ENCODE results near the gene CDK14.

The CDK14 gene

DNA sequence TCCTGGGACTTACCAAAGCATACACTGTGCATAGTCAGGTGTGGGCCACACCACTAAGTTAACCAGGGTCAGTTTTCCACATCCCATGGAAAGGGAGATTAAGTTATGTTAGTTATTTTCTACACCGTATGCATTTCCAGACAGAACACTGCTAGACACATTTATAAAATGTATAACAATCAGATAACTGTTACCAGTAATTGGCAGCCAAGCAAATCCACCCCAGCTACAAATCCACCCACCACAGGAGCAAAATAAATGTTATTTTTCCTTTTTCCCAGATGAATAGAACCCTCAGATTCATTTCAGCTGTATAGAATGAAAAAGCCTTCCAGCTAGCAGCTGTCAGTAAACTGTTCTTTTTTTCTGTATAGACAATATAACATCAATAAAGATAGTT lies 411.2 kb downstream of the CDK14 start:
- no peak for DNase-seq (ENCODE audit: low spot score)

GRCh38 chr7:91013078-91013477 lies 417.0 kb downstream of the CDK14 start:
- DNase-seq (ENCODE audit: low spot score), result no peak

GRCh38 chr7:91019686-91020385 lies 423.7 kb downstream of the CDK14 start:
- DNase-seq (ENCODE audit: low spot score), result no peak

GRCh38 chr7:91020636-91021385 lies 424.7 kb downstream of the CDK14 start:
- DNase-seq (ENCODE audit: low spot score), result no peak

- DNase-seq (ENCODE audit: low spot score), result no peak
Observed at GRCh38 chr7:91021956-91022355, 425.8 kb downstream of the CDK14 start.

- no peak for DNase-seq (ENCODE audit: low spot score)
Observed at GRCh38 chr7:91025906-91026390, 429.8 kb downstream of the CDK14 start.

- no peak for DNase-seq (ENCODE audit: low spot score)
Observed at GRCh38 chr7:91029688-91030087, 433.6 kb downstream of the CDK14 start.

GRCh38 chr7:91030680-91031380 lies 434.7 kb downstream of the CDK14 start:
- no peak for DNase-seq (ENCODE audit: low spot score)

- no peak for DNase-seq (ENCODE audit: low spot score)
Observed at GRCh38 chr7:91031757-91032156, 435.6 kb downstream of the CDK14 start.

GRCh38 chr7:91033574-91033973 lies 437.5 kb downstream of the CDK14 start:
- DNase-seq (ENCODE audit: low spot score), result no peak

DNA sequence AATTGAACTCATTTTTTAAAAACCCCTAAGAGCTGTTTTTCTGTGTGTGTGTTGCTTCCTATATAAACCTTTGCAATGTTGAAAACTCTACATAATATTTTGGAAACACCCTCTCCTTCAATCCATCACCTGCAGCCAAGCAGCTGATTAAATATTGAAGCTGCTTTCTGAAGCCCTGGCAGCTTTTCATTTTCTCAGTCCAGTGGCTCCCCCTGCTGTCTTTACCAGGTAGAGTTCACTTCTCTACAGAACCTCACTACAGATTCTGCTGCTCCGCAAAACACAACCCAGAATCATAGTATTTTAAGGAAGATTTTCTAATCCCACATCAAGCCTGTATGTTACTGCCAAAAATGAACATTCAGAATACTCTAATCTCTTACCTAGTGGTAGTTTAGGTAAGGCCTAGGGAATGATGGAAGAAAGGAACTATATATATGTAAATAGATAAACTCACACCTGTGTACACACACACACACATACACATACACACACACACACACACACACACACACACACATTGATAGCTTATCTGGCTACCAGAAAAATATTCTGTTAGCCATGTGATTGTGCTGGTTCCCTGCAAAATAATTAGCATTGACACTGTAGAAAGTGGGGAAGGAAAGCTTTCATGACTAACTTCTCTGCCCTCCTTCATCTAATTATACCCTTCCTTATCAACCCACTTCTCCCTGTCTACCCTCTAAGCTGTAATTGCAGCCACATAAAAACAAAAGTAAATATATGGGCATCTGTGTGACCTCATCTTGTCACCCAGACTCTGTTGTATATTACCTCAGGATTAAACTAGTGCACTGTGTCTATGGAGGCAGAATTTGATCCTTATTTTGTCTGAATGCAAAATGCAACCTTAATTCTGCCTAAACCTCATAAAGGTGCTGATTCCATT lies 438.6 kb downstream of the CDK14 start:
- no peak for DNase-seq (ENCODE audit: low spot score)

- DNase-seq (ENCODE audit: low spot score), result no peak
Observed at GRCh38 chr7:91039033-91039432, 442.9 kb downstream of the CDK14 start.

GRCh38 chr7:91041141-91041540 lies 445.0 kb downstream of the CDK14 start:
- no peak for DNase-seq (ENCODE audit: low spot score)

DNA sequence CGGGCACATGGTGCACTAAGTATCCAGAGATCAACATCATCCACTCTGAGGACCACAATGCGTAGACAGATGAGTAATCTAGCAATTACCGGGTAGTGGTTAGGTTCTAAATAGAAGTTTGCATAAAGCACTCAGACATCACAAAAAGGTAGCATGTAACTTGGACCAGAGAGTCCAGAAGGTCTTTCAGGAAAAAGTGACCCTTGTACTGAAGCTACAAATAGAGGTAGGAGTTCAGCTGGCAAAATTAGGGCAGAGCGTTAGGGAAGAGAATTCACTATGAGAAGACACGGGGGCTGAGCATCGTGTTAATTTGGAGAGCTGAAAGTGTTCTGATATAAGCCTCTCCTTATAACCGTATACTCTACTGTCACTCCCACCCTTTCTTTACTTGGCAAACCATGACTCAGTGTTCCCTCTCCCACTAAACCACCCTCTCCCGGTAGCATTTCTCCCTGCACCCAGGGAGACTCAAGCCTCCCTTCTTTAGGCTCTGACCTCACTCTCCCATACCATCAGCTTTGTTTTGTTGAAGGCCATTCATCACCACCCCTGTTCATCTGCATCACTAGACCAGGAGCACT lies 445.9 kb downstream of the CDK14 start:
- no peak for DNase-seq (ENCODE audit: low spot score)

- no peak for DNase-seq (ENCODE audit: low spot score)
Observed at GRCh38 chr7:91043186-91043585, 447.1 kb downstream of the CDK14 start.

- no peak for DNase-seq (ENCODE audit: low spot score)
Observed at GRCh38 chr7:91043924-91044645, 448.0 kb downstream of the CDK14 start.

GRCh38 chr7:91045606-91046005 lies 449.5 kb downstream of the CDK14 start:
- no peak for DNase-seq (ENCODE audit: low spot score)

GRCh38 chr7:91046322-91047089 lies 450.4 kb downstream of the CDK14 start:
- DNase-seq (ENCODE audit: low spot score), result no peak

DNA sequence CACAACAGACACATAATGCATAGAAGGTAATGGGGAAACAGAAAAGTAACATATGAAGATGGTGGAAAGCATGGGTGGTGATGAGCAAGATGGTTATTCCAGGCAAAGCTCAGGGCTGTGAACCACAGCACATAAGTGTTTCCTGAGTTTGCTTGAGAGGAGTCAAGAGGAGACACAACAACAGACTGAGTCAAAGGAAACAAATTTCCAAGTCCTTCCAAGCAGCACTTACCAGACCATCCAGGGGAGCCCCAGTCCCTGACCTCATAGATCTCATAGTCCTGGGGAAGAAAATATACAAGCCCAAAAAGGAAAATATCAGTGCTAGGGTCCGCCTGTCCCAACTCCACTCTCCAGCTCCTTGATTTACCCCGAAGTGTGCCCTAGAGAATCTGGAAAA lies 451.5 kb downstream of the CDK14 start:
- no peak for DNase-seq (ENCODE audit: low spot score)

GRCh38 chr7:91050677-91051076 lies 454.6 kb downstream of the CDK14 start:
- no peak for DNase-seq (ENCODE audit: low spot score)

Data from hematopoietic multipotent progenitor cell treated with erythropoietin and hydrocortisone succinate and interleukin-3 and kit ligand, for 17 days (in vitro differentiated cells).